ENCODE results near the gene ZBTB7C. TPM values are rescaled to one million over a fixed set of nuclear protein-coding genes. Genes with fewer than 3 reads are reported as not detected.

Gene ZBTB7C
- total and polyA plus RNA-seq, 9 of the 15 experiments (the other 6 are each of a cell fraction or from before 2014, with no cell fraction given), result not detected

- POLR2A ChIA-PET, result no interaction called here
- Histone ChIP-seq H3K9ac (ENCODE audit: insufficient read depth in 1 of 2, low read depth in 2 of 2, low read length in 2 of 2) (no peak overlapping the region), H3K36me3 (ENCODE audit: control insufficient read depth, insufficient read depth, low read length) (no peaks in the 10 kb centered on the region), H3K9me1 (ENCODE audit: control insufficient read depth, insufficient read depth, low read length) (no peaks in the 10 kb centered on the region), H2AFZ (ENCODE audit: low read depth, low read length) (no peak overlapping the region), H4K20me1 (replicated peaks; ENCODE audit: control insufficient read depth, insufficient read depth, low read length) (no peaks in the 10 kb centered on the region), H3K4me3 (no peak overlapping the region), H3K27ac (ENCODE audit: extremely low read depth, low read depth, low read length) (no peak overlapping the region), H3K27me3 (ENCODE audit: control insufficient read depth in 2 of 2, insufficient read depth in 2 of 2, low read length in 2 of 2) (no peaks in the 10 kb centered on the region; a peak in 1 of 5 replicates), H3K4me1 (replicated peaks in 1 of 2; ENCODE audit: control insufficient read depth in 2 of 2, insufficient read depth in 2 of 2, low read length in 2 of 2) (no peaks in the 10 kb centered on the region), H3K9me3 (replicated peaks; ENCODE audit: control insufficient read depth, insufficient read depth, low read depth, low read length) (no peaks in the 10 kb centered on the region), H3K4me2 (ENCODE audit: insufficient read depth, low read length) (no peak overlapping the region), H3K79me2 (ENCODE audit: control insufficient read depth, insufficient read depth, low read length) (no peaks in the 10 kb centered on the region)
- in situ Hi-C loops (cut with MboI) (no loop called here), intact Hi-C loops (cut with micrococcal nuclease) (no loop called here)
- CTCF ChIA-PET (ENCODE audit: low intra/inter-chr PET ratio), result no interaction called here
- 2% methylated on average over 8 of the region's 8 CpGs for WGBS (ENCODE audit: insufficient coverage, low coverage, missing lambda C conversion rate)
- DNase-seq (ENCODE audit: extremely low read depth in 1 of 4, low spot score in 3 of 4), result no peak
- FAIRE-seq, result no peak
- ATAC-seq, result no peak
- TF ChIP-seq ZNF324 (CRISPR knock-in tag; IDR thresholded peaks at IDR 0.05), result no peak
- no peak for TF ChIP-seq PTRF (tag; IDR thresholded peaks at IDR 0.05)
- no peak for TF ChIP-seq ELK3 (CRISPR knock-in tag; IDR thresholded peaks at IDR 0.05)
- TF ChIP-seq C11orf30 (IDR thresholded peaks at IDR 0.05; ENCODE audit: low read depth), result no peak
- no peak for TF ChIP-seq TEAD2 (tag; IDR thresholded peaks at IDR 0.05)
- no peak for TF ChIP-seq THRA (IDR thresholded peaks at IDR 0.05)
- TF ChIP-seq NFRKB (IDR thresholded peaks at IDR 0.05; ENCODE audit: low read depth), result no peak
- TF ChIP-seq KAT2B (IDR thresholded peaks at IDR 0.05; ENCODE audit: low read depth, low read length), result no peak
- TF ChIP-seq HIVEP1 (CRISPR knock-in tag; IDR thresholded peaks at IDR 0.05), result no peak
- TF ChIP-seq PYGO2 (tag; IDR thresholded peaks at IDR 0.05), result no peak
- TF ChIP-seq PATZ1 (CRISPR knock-in tag; IDR thresholded peaks at IDR 0.05; ENCODE audit: borderline replicate concordance), result no peak
- TF ChIP-seq ETS2 (tag; IDR thresholded peaks at IDR 0.05; ENCODE audit: borderline replicate concordance, poor library complexity, severe bottlenecking), result no peak
- TF ChIP-seq PURB (CRISPR knock-in tag; IDR thresholded peaks at IDR 0.05; ENCODE audit: low read depth), result no peak
- no TSS peak for BruUV-seq (replicated peaks)
Measured at GRCh38 chr18:48192542-48192941, 216.6 kb downstream of the ZBTB7C start.

Measured in K562 (cell line).